Retinal pigment epithelial cell (primary cell): ENCODE measurements around the gene STX18.
"Not testable (repeated sequence)": the region's sequence is repeated elsewhere in the genome, so short reads cannot be mapped to it uniquely, and the experiment has no call there.

Source experiments
- DNase-seq: peaks from one replicate; pipeline ENCODE4 v3.0.0-alpha.2; 2010; ENCODE audit warnings: low read depth
- H3K4me3 ChIP-seq: 2 replicates; pipeline ENCODE4 v1.5.1; 2011; ENCODE audit warnings: mild to moderate bottlenecking, low read length, control low read depth, moderate library complexity
- CTCF ChIP-seq: conservative IDR thresholded peaks from 2 replicates; pipeline ENCODE4 v1.5.1; 2011; ENCODE audit warnings: low read depth, low read length, control low read depth, inconsistent platforms

STX18 gene

DNA sequence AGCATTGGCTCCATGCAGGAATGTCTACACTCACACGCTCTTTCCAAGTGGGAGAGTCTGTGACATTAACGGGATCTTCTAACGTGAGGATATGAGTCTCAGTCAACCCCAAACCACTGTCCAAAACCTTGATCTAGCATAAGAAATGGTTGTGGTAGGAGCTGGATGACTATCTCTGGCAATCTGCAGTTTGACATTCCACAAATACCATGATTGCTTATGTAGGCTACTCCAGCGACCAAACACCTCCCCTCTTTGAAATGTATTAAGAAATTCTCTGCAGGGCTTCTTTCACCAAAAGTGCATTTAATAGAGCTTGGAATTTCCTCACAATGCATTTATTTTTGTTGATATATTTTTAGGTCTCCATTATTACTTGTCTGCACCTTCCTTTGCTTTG lies 14.1 kb upstream of the STX18 start:
- no peak for TF ChIP-seq CTCF
- no peak for DNase-seq
- no peak overlapping the region for H3K4me3 ChIP-seq

DNA sequence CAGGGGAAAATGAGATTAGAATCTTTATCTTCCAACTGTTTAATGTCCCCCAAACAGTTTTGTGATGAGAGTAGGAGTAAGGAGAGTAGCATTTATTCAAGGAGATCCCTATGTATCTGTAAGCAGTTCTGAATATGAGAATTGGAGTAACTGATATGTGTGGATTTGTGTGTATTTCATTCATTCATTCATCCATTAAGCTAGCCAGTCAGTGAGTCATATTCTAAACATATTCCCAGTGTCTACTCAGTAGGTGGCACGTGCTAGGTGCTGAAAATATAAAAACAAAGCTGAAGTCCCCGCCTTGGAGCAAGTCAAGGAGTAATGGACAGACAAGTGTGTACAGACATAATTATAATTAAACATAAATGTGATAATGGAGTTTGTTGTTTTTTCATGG lies 12.4 kb upstream of the STX18 start:
- no peak overlapping the region for H3K4me3 ChIP-seq
- DNase-seq = no peak
- no peak for TF ChIP-seq CTCF

DNA sequence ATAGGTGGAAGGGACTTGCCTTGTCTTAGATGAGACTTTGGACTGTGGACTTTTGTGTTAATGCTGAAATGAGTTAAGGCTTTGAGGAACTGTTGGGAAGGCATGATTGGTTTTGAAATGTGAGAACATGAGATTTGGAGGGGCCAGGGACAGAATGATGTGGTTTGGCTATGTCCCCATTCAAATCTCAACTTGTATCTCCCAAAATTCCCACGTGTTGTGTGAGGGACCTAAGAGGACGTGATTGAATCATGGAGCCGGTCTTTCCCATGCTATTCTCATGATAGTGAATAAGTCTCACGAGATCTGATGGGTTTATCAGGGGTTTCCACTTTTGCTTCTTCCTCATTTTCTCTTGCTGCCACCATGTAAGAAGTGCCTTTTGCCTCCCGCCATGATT lies 10.2 kb upstream of the STX18 start:
- not testable (repeated sequence) for DNase-seq

DNA sequence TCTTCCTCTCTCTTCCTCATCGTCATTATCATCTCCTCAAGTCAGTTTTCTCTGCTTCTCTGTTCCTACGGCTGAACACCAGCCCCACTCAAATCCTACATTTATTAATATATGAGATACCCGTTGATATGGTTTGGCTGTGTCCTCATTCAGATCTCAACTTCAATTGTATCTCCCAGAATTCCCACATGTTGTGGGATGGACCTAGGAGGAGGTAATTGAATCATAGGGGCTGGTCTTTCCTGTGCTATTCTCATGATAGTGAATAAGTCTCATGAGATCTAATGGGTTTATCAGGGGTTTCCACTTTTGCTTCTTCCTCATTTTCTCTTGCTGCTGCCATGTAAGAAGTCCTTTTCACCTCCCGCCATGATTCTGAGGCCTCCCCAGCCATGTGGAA lies 8.3 kb upstream of the STX18 start:
- DNase-seq, H3K4me3 ChIP-seq: not testable (repeated sequence)

More for the DNA sequence above, 10.2 kb upstream of the STX18 start:
- not testable (repeated sequence) for H3K4me3 ChIP-seq

DNA sequence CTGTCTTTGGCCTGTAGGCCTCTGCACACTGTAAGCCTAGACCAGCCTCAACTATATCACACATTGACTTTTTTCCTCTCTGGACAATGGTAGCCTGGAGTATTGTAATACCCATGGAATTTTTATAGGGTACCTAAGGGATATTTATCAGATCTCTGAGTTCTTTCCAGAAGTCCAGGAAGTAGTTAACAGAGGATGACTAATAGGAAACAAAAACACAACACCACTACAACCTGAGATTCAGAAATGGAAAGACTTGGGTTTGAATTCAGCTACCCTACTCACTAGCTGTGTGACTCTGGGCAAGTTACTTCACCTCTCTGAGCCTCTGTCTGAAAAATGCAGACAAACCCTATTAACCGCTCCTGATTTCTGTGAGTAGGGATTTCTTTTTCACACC lies 7.7 kb upstream of the STX18 start:
- DNase-seq = no peak
- H3K4me3 ChIP-seq = no peak overlapping the region
- TF ChIP-seq CTCF = no peak

DNA sequence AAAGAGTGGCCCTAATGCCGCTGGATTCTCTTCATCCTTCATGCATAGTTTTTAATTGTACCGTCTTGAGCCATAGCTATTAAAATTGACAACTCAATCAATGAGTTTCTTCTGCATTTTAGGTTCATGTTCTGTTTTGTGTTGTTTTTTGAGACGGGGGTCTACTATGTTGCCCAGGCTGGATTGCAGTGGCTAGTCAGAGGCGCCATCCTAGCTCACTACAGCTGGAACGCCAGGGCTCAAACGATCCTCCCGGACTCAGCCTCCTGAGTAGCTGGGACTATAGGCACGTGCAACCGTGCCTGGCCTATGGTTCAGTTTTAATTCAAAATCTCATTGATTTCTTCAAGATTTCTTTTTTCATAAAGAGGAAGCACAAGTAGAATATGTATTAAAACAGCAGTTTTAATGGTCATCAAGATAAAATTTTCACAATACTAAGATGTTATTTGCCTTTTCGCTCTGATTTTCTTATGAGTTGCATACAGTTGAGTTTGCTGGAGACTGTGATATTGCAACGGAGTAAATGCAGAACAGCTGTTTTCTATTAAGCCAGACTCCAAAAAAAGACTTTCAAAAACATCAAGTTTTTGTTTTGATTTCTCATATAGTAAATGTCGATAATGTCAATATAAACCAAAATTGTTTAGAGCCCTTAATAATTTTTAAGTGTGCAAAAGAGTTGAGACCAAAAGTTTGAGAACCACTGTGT lies 1.1 kb upstream of the STX18 start:
- no peak for TF ChIP-seq CTCF
- H3K4me3 ChIP-seq = peak overlapping the region; percentile 95
- no peak for DNase-seq

DNA sequence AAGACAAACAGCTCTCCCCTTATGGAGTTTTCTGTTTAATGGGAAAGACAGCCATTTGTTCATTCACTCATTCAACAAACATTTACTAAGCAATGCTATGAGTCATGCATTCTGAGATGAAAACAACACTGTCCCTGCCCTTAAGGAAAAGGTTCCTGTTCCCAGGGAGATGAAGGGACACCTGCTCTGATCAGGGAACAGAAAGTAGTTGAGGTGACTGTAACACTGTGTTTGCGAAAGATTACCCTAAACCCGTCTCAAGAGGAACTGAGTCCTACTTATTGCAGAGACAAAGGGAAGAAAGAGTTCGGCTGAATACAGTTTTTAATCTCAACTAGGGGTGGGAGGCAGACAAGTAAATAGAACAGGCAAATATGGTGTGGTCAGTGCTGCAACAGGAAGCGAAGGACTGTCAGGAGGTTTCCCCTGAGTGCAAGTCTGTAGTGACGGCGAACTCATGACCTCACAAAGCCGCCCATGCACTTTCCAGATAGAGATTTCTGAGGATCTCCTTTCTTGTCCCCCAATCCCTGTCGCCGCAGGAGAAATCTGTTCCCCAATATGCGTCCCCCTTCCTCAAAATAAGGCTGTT lies 712 bp downstream of the STX18 start:
- no peak for DNase-seq
- H3K4me3 ChIP-seq = peak overlapping the region; percentile 95
- TF ChIP-seq CTCF = no peak

DNA sequence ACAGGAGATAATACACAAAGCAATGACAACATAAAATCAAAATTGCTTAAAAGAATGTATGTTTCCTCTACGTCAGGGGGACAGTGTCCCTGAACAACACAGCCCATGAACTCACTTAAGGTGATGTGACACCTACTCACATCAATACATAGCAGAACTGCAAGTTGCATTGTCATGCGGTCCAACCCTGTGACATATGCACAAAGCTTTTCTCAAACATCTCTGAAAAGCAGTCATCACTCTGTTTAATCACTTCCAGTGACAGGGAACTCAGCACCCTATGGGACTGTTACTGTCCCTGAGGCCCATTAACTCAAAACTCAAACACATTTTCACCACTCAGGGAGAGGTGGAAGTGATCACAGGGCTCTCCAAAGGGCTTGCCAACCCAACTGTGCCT lies 2.4 kb downstream of the STX18 start:
- H3K4me3 ChIP-seq = no peak overlapping the region
- DNase-seq = no peak
- no peak for TF ChIP-seq CTCF
